H1 (cell line): ENCODE data around the gene VWA5B2. TPM values are rescaled to one million over a fixed set of nuclear protein-coding genes. Genes with fewer than 3 reads are reported as not detected.

ENCODE experiments used
- CTCF ChIA-PET: fragments of 300-600 bp; sonication (Branson Sonifier 250); formaldehyde crosslinking; loops from one replicate; lab custom pipeline; 2021; ENCODE audit not compliant: partially characterized antibody; lab: Charles Lee
- POLR2A ChIA-PET: fragments of 300-600 bp; sonication (Branson Sonifier 250); formaldehyde crosslinking; loops from one replicate; lab custom pipeline; 2021; ENCODE audit warnings: inconsistent platforms; ENCODE audit not compliant: partially characterized antibody; lab: Charles Lee
- DNase-seq, 2 experiments: peaks; one replicate each; pipeline versions ENCODE4 v3.0.0 to v3.0.0-alpha.2; 2010 to 2022; ENCODE audit warnings: low spot score in 2 of 2, low read depth in 1 of 2, mixed read lengths in 1 of 2
- FAIRE-seq: peaks from 2 replicates; lab custom pipeline; 2011; peaks lifted over from hg19 to GRCh38; lab: Jason Lieb, UNC
- H2AFZ ChIP-seq: 2 replicates; pipeline ENCODE4 v1.8.1; 2012; ENCODE audit warnings: low read length, inconsistent platforms
- H2AK5ac ChIP-seq: 2 replicates; pipeline ENCODE4 v1.6.1; 2013; ENCODE audit warnings: low read depth, low read length
- H2BK120ac ChIP-seq: replicated peaks from 2 replicates; pipeline ENCODE3; 2013; ENCODE audit warnings: low read depth, low read length, inconsistent platforms
- H2BK12ac ChIP-seq: 2 replicates; pipeline ENCODE4 v1.6.1; 2013; ENCODE audit warnings: low read depth, low read length
- H2BK15ac ChIP-seq: 2 replicates; pipeline ENCODE4 v1.6.1; 2013; ENCODE audit warnings: low read length
- H2BK20ac ChIP-seq: 2 replicates; pipeline ENCODE4 v1.6.1; 2013; ENCODE audit warnings: low read length
- H2BK5ac ChIP-seq: 2 replicates; pipeline ENCODE4 v1.6.1; 2013; ENCODE audit warnings: low read depth, low read length
- H3K14ac ChIP-seq: 2 replicates; pipeline ENCODE4 v1.6.1; 2013; ENCODE audit warnings: inconsistent platforms; ENCODE audit not compliant: insufficient read length
- H3K18ac ChIP-seq: 2 replicates; pipeline ENCODE4 v1.6.1; 2013; ENCODE audit warnings: low read length; ENCODE audit errors: extremely low read depth
- H3K23ac ChIP-seq: 2 replicates; pipeline ENCODE4 v1.6.1; 2013; ENCODE audit warnings: inconsistent platforms; ENCODE audit not compliant: insufficient read length
- H3K23me2 ChIP-seq: 2 replicates; pipeline ENCODE4 v1.6.1; 2013; ENCODE audit warnings: low read depth, low read length
- H3K27ac ChIP-seq: 2 replicates; pipeline ENCODE4 v1.6.1; 2011; ENCODE audit warnings: low read depth, low read length, inconsistent platforms
- H3K27me3 ChIP-seq, 4 experiments: replicated peaks in 1 of 4; 1 replicate in 1 of 4; 2 replicates in 3 of 4; pipeline versions ENCODE4 v1.6.1 to v1.8.1; 2011 to 2013; ENCODE audit warnings: low read length in 3 of 4, mild to moderate bottlenecking in 3 of 4, inconsistent platforms in 2 of 4, mixed read lengths in 2 of 4, moderate library complexity in 1 of 4; ENCODE audit not compliant: control insufficient read depth in 3 of 4, insufficient read depth in 3 of 4; ENCODE audit errors: extremely low read depth in 1 of 4
- H3K36me3 ChIP-seq, 4 experiments: 2 replicates each; pipeline versions ENCODE4 v1.6.1 to v1.8.1; 2011 to 2013; ENCODE audit warnings: mild to moderate bottlenecking in 4 of 4, low read length in 3 of 4, moderate library complexity in 2 of 4, control low read depth in 1 of 4, inconsistent platforms in 1 of 4; ENCODE audit not compliant: insufficient read depth in 4 of 4, control insufficient read depth in 2 of 4
- H3K4ac ChIP-seq: replicated peaks from 2 replicates; pipeline ENCODE3; 2013; ENCODE audit warnings: low read length, low read depth, mixed read lengths, inconsistent platforms; ENCODE audit not compliant: insufficient read length
- H3K4me1 ChIP-seq, 4 experiments: replicated peaks in 1 of 4; 1 replicate in 1 of 4; 2 replicates in 3 of 4; pipeline versions ENCODE4 v1.6.1 to v1.8.1; 2011 to 2013; ENCODE audit warnings: low read length in 3 of 4, inconsistent platforms in 2 of 4, mixed read lengths in 1 of 4; ENCODE audit not compliant: insufficient read depth in 4 of 4, control insufficient read depth in 3 of 4
- H3K4me2 ChIP-seq, 2 experiments: 2 replicates each; pipeline versions ENCODE4 v1.6.1 to v1.8.1; 2011 to 2013; ENCODE audit warnings: low read depth in 2 of 2, low read length in 2 of 2, control low read depth in 1 of 2, inconsistent platforms in 1 of 2, mild to moderate bottlenecking in 1 of 2; ENCODE audit not compliant: insufficient read depth in 1 of 2
- H3K4me3 ChIP-seq, 4 experiments: fragments of 200-600, 300-600 bp in 1 of 4; sonication (generic), shearing (Covaris generic), sonication (Bioruptor Twin) in 1 of 4; 2 replicates each; pipeline versions ENCODE4 v1.5.1 to v1.8.1; 2011 to 2016; ENCODE audit warnings: low read length in 4 of 4, low read depth in 3 of 4, control low read depth in 2 of 4, inconsistent platforms in 2 of 4, mild to moderate bottlenecking in 2 of 4, mixed read lengths in 1 of 4, moderate library complexity in 1 of 4; ENCODE audit not compliant: insufficient read depth in 2 of 4; ENCODE audit errors: extremely low read depth in 1 of 4
- H3K56ac ChIP-seq: replicated peaks from 2 replicates; pipeline ENCODE3; 2013; ENCODE audit warnings: low read depth, mild to moderate bottlenecking, mixed read lengths, low read length, inconsistent platforms; ENCODE audit not compliant: insufficient read length
- H3K79me1 ChIP-seq: 2 replicates; pipeline ENCODE4 v1.6.1; 2013; ENCODE audit warnings: low read depth, low read length, control low read depth
- H3K79me2 ChIP-seq, 2 experiments: 2 replicates each; pipeline versions ENCODE4 v1.6.1 to v1.8.1; 2012 to 2013; ENCODE audit warnings: low read length in 2 of 2, mild to moderate bottlenecking in 2 of 2, inconsistent platforms in 1 of 2; ENCODE audit not compliant: insufficient read depth in 2 of 2, control insufficient read depth in 1 of 2
- H3K9ac ChIP-seq, 4 experiments: replicated peaks in 1 of 4; 1 replicate in 1 of 4; 2 replicates in 3 of 4; pipeline versions ENCODE4 v1.6.1 to v1.8.1; 2011 to 2013; ENCODE audit warnings: low read depth in 3 of 4, low read length in 3 of 4, control low read depth in 2 of 4, mild to moderate bottlenecking in 2 of 4, moderate library complexity in 2 of 4, inconsistent platforms in 1 of 4; ENCODE audit errors: extremely low read depth in 1 of 4
- H3K9me3 ChIP-seq, 2 experiments: 2 replicates each; pipeline versions ENCODE4 v1.6.1 to v1.8.1; 2012 to 2013; ENCODE audit warnings: mild to moderate bottlenecking in 2 of 2, moderate library complexity in 2 of 2, control low read depth in 1 of 2, inconsistent platforms in 1 of 2, low read depth in 1 of 2, low read length in 1 of 2, mixed read lengths in 1 of 2; ENCODE audit not compliant: insufficient read depth in 2 of 2
- H4K20me1 ChIP-seq, 2 experiments: replicated peaks in 1 of 2; 2 replicates each; pipeline versions ENCODE3 to v1.8.1; 2011 to 2013; ENCODE audit warnings: inconsistent platforms in 2 of 2, low read length in 2 of 2, mild to moderate bottlenecking in 1 of 2; ENCODE audit not compliant: insufficient read depth in 2 of 2, control insufficient read depth in 1 of 2
- H4K5ac ChIP-seq: 2 replicates; pipeline ENCODE4 v1.6.1; 2013; ENCODE audit warnings: low read length, low read depth, mixed read lengths, inconsistent platforms; ENCODE audit not compliant: insufficient read length
- H4K8ac ChIP-seq: 2 replicates; pipeline ENCODE4 v1.8.0; 2013; ENCODE audit warnings: mild to moderate bottlenecking, moderate library complexity, low read length, inconsistent platforms; ENCODE audit not compliant: insufficient read depth; ENCODE audit errors: extremely low read depth
- H4K91ac ChIP-seq: replicated peaks from 2 replicates; pipeline ENCODE3; 2013; ENCODE audit warnings: low read length, mixed read lengths, inconsistent platforms; ENCODE audit not compliant: insufficient read length
- ATF3 ChIP-seq: IDR thresholded peaks from 2 replicates; pipeline ENCODE4 v1.6.1; 2011; ENCODE audit warnings: low read depth, mild to moderate bottlenecking, low read length; ENCODE audit not compliant: insufficient read depth
- BRCA1 ChIP-seq: IDR thresholded peaks from 2 replicates; pipeline ENCODE4 v1.6.1; 2012; ENCODE audit warnings: low read depth, low read length, improper control_type of control experiment
- GABPA ChIP-seq: IDR thresholded peaks from 2 replicates; pipeline ENCODE4 v1.6.1; 2011; ENCODE audit warnings: mild to moderate bottlenecking, low read length, moderate library complexity, borderline replicate concordance; ENCODE audit not compliant: insufficient read depth
- HDAC6 ChIP-seq: IDR thresholded peaks from one replicate; pipeline ENCODE4 v1.7.1; 2012; ENCODE audit warnings: low read depth, mild to moderate bottlenecking, inconsistent platforms, low read length, moderate library complexity
- RXRA ChIP-seq: IDR thresholded peaks from 2 replicates; pipeline ENCODE4 v1.6.1; 2011; ENCODE audit warnings: low read depth, mild to moderate bottlenecking, low read length, moderate library complexity; ENCODE audit not compliant: insufficient read depth
- SP2 ChIP-seq: IDR thresholded peaks from 2 replicates; pipeline ENCODE4 v1.6.1; 2012; ENCODE audit warnings: mild to moderate bottlenecking, low read length, inconsistent platforms
- TAF7 ChIP-seq: optimal IDR thresholded peaks from 2 replicates; pipeline ENCODE3; 2011; ENCODE audit warnings: low read depth, mild to moderate bottlenecking, inconsistent platforms, low read length, moderate library complexity, borderline replicate concordance
- ZNF274 ChIP-seq: IDR thresholded peaks from 2 replicates; pipeline ENCODE4 v1.7.0; 2012; ENCODE audit warnings: low read length, borderline replicate concordance; ENCODE audit errors: extremely low read depth
- WGBS, 2 experiments: shearing (Covaris generic) in 1 of 2; methylation state at CpG; one replicate each; pipeline versions ENCODE4 v1.1.6 to v1.1.7; 2013 to 2015; ENCODE audit warnings: low lambda C conversion rate in 2 of 2, mixed read lengths in 2 of 2, inconsistent platforms in 1 of 2, low coverage in 1 of 2, missing lambda C conversion rate in 1 of 2; ENCODE audit not compliant: insufficient replicate concordance in 2 of 2, insufficient coverage in 1 of 2, insufficient read length in 1 of 2; ENCODE audit errors: extremely low coverage in 1 of 2, missing lambda C conversion rate in 1 of 2; 5-methylcytosine and 5-hydroxymethylcytosine counted together
- polyA plus RNA-seq, 7 experiments: library from polyadenylated mRNA; depleted of rRNA in 3 of 7; stranded (reverse) in 5 of 7; unstranded in 2 of 7; fragments of >200 nt in 5 of 7; fragments of 200-250 nt in 2 of 7; gene quantifications; 1 replicate in 5 of 7; 2 replicates in 1 of 7; 4 replicates in 1 of 7; pipeline versions ENCODE4 v1.2.1 to v1.2.3, GENCODE V29; 2011 to 2013; ENCODE audit warnings: missing spikeins in 2 of 7, mixed read lengths in 2 of 7
- total RNA-seq: library from RNA; stranded (reverse); fragmentation: NEBNext Ultra II Directional; extraction: Animal tissue kit (Norgen Biotek cat#: 25700); gene quantifications from 2 replicates; pipeline ENCODE4 v1.2.1, GENCODE V29; 2021

VWA5B2 gene
- total and polyA plus RNA-seq, 2 of the 8 experiments (the other 6 are each of a cell fraction or from before 2014, with no cell fraction given): 0.53 to 0.56 TPM

GRCh38 chr3:184255291-184256039 is 26.1 kb downstream of the VWA5B2 start:
- Histone ChIP-seq H4K20me1 (peaks cover 15 to 18% of the 10 kb centered on the region in 2 experiments), H3K79me1 (no peaks in the 10 kb centered on the region), H3K79me2 (no peaks in the 10 kb centered on the region; a peak in 1 of 4 replicates), H4K5ac (no peak overlapping the region), H3K4me1 (peaks cover 0 to 2% (median 1%) of the 10 kb centered on the region in 4 experiments; a peak in 4 of 7 replicates), H4K91ac (no peak overlapping the region), H3K27me3 (peaks cover 2 to 24% (median 20%) of the 10 kb centered on the region in 4 experiments), H2BK15ac (no peak overlapping the region), H4K8ac (no peak overlapping the region), H3K27ac (no peak overlapping the region), H3K9me3 (no peaks in the 10 kb centered on the region), H2BK120ac (no peak overlapping the region), H2BK5ac (no peak overlapping the region), H3K23me2 (peaks cover 6% of the 10 kb centered on the region; the same call in 1 of the 2 replicates), H3K18ac (no peak overlapping the region), H3K23ac (no peak overlapping the region), H3K9ac (no peak overlapping the region), H3K4me3 (no peak overlapping the region), H3K56ac (no peak overlapping the region), H2BK12ac (no peak overlapping the region), H2AK5ac (no peak overlapping the region), H2AFZ (no peak overlapping the region), H3K14ac (no peak overlapping the region), H2BK20ac (no peak overlapping the region), H3K36me3 (no peaks in the 10 kb centered on the region), H3K4ac (no peak overlapping the region), H3K4me2 (no peak overlapping the region)
- ChIA-PET POLR2A (interaction anchor here (1.0 kb wide), 1 partner anchor 15 kb away, joined by 5 read pairs; no protein-coding TSS in a partner anchor), CTCF (interaction anchor here (1.1 to 14.0 kb wide), 5 partner anchors 9 to 29 kb away, joined by 3 to 136 read pairs (median 4); partner anchors contain the start of gene VWA5B2)
- no peak for DNase-seq
- TF ChIP-seq BRCA1 (no peak), GABPA (no peak), RXRA (no peak), ZNF274 (no peak), SP2 (no peak), ATF3 (no peak), HDAC6 (no peak), TAF7 (no peak)
- WGBS, 2 experiments: 89% methylated on average over 3 of the region's 3 CpGs; no CpG with 5 or more reads in 1 of the 2 experiments
- no peak for FAIRE-seq
